GM12864 (cell line): ENCODE data around the gene ZC3H12C.
"Not testable (repeated sequence)": the region's sequence is repeated elsewhere in the genome, so short reads cannot be mapped to it uniquely, and the experiment has no call there.

Experiments
- DNase-seq: peaks from one replicate; pipeline ENCODE4 v3.0.0-alpha.2; 2011; ENCODE audit warnings: low read depth
- H3K4me3 ChIP-seq: 2 replicates; pipeline ENCODE4 v1.5.1; 2011; ENCODE audit warnings: mild to moderate bottlenecking, low read depth, low read length, control low read depth
- TF ChIP-seq, protein P1 (sequence below): IDR thresholded peaks from 2 replicates; pipeline ENCODE4 v1.5.1; 2011; ENCODE audit warnings: low read depth, mild to moderate bottlenecking, moderate library complexity, low read length, control low read depth, inconsistent platforms; ENCODE audit errors: missing control alignments

Gene ZC3H12C

DNA sequence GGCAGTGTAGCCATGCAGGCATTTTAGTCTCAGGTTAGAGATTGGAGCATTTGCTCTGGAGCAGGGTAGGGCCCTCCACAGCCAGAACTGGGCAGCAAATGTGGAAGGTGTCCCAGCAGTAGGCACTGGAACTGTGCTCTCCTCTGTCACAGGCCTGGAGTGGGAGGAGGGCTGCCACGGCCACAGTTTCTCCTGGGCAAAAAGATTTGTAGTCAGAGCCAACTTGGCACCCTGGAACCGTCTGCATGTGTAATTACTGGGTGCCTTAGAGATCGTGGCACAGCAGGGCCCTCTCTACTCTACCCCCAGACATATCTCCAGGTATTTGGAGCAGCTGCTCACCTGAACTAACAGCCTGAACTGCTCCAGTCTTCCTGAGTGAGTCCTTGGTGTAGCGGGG, 93.7 kb downstream of the ZC3H12C start:
- DNase-seq: no peak
- no peak overlapping the region for H3K4me3 ChIP-seq
- TF ChIP-seq, protein P1, sequence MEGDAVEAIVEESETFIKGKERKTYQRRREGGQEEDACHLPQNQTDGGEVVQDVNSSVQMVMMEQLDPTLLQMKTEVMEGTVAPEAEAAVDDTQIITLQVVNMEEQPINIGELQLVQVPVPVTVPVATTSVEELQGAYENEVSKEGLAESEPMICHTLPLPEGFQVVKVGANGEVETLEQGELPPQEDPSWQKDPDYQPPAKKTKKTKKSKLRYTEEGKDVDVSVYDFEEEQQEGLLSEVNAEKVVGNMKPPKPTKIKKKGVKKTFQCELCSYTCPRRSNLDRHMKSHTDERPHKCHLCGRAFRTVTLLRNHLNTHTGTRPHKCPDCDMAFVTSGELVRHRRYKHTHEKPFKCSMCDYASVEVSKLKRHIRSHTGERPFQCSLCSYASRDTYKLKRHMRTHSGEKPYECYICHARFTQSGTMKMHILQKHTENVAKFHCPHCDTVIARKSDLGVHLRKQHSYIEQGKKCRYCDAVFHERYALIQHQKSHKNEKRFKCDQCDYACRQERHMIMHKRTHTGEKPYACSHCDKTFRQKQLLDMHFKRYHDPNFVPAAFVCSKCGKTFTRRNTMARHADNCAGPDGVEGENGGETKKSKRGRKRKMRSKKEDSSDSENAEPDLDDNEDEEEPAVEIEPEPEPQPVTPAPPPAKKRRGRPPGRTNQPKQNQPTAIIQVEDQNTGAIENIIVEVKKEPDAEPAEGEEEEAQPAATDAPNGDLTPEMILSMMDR: no peak

DNA sequence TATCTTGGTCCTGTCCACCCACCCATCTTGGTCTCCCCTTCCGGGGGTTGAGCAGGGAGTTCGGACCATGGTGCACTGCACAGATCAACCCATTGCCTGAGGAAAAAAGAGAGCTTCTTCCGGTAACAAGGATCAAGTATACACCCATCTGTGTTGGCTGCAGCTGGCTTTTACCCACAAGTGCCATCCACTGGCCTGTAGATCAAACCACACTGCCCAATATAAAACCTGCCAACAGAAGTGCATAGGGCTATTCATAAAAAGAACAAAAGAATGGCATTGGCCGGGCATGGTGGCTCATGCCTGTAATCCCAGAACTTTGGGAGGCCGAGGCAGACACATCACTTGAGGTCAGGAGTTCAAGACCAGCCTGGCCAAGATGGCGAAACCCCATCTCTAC, 94.5 kb downstream of the ZC3H12C start:
- TF ChIP-seq, protein P1: no peak
- DNase-seq: no peak
- H3K4me3 ChIP-seq: no peak overlapping the region

DNA sequence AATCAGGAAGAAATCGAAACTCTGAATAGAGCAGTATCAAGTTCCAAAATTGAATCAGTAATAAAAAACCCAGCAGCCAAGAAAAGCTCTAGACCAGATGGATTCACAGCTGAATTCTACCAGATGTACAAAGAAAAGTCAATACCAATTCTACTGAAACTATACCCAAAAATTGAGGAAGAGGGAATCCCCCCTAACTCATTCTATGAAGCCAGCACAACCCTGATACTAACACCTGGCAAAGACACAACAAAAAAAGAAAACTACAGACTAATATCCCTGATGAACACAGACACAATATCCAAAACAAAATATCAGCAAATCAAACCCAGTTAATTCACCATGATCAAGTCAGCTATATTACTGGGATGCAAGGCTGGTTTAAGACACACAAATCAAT, 97.7 kb downstream of the ZC3H12C start:
- TF ChIP-seq, protein P1: no peak
- DNase-seq: no peak
- no peak overlapping the region for H3K4me3 ChIP-seq

DNA sequence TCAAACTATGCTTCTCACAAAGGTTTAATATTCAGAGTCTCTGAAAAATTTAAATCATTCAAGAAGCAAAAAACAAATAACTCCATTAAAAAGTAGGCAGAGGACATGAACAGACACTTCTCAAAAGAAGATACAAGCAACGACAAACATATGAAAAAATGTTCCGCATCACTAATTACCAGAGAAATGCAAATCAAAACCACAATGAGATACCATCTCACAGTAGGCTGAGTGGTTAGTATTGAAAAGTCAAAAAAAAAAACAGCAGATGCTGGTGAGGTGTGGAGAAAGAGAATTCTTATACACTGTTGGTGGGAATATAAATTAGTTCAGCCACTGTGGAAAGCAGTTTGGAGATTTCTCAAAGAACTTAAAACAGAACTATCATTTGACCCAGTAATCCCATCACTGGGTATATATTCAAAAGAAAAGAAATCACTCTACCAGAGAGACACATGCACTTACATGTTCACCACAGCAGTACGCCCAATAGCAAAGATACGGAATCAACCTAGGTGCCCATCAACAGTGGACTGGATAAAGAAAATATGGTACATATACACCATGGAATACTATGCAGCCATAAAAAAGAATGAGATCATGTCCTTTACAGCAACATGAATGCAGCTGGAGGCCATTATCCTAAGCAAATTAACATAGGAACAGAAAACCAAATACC, 99.6 kb downstream of the ZC3H12C start:
- H3K4me3 ChIP-seq: not testable (repeated sequence)
- DNase-seq: peak; percentile 36

DNA sequence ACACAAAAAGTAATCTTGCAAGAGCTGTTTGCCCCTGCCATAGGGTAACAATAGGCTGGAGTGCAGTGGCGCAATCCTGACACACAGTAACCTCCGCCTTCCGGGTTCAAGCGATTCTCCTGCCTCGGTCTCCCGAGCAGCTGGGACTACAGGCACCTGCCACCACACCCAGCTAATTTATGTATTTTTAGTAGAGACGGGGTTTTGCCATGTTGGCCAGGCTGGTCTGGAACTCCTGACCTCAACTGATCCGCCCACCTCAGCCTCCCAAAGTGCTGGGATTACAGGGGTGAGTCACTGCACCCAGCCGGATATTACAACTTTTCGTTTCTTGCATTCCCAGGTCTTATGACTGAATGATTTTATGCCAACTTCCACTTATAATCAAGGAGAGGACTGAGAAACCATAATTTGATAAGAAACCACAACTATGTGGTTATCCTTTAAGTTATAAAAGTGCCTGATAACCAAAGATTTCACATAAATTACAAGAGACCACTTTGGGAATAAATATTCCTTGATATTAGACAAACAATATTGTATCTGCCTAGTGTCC, 101.1 kb downstream of the ZC3H12C start:
- DNase-seq, H3K4me3 ChIP-seq: not testable (repeated sequence)

DNA sequence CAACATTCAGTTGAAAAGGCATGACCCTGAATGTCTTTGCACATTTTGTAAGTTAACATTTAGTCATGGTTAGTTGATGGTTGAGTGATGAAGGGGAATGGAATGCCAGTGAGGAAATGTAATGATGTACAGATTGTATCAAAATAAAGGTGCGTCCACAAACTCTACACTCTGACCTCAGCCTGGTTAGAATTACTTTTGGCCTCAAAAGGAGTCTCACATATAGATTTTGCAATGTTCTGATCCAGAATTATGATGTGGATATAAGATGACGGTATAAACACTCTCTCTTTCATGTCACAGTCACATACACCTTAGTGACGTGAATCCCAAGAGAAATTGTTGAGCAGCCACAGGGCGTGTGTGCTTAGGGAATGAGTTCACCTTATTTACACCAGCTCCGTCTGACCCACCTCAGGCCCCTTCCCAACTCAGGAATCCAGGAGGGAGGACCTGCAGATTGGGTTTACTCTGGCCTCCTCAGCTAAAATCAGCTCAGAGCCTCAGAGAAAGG, 103.1 kb downstream of the ZC3H12C start:
- H3K4me3 ChIP-seq: no peak overlapping the region
- TF ChIP-seq, protein P1: no peak
- DNase-seq: no peak

DNA sequence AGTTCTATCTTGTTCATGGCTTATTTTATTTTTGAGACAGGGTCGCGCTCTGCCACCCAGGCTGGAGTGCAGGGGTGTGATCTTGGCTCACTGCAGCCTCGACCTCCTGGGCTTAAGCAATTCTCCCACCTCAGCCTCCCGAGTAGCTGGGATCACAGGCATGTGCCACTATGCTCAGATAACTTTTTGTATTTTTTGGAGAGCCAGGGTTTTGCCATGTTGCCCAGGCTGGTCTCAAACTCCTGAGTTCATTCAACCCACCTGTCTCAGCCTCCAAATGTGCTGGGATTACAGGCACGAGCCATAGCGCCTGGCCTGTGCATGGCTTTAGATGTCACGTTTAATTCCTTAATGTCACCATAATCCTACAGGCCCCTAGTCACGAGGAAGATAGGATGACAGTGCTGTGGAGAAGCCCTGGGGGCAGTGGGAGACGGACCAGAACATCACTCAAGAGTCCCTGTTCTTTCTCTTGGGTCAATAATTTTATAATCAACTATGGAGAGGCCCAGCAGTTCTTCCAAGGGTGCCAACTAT, 103.8 kb downstream of the ZC3H12C start:
- H3K4me3 ChIP-seq: no peak overlapping the region
- no peak for DNase-seq
- TF ChIP-seq, protein P1: no peak
